Glutamatergic neuron (in vitro differentiated cells): Measurements from ENCODE around the gene STARD3. TPM values are rescaled to one million over a fixed set of nuclear protein-coding genes. Genes with fewer than 3 reads are reported as not detected.

Source experiments
- DNase-seq: peaks from one replicate; pipeline ENCODE4 v3.0.0; 2022
- H3K27ac Mint-ChIP-seq: one replicate; pipeline ENCODE4 v1.8.0; 2020; ENCODE audit warnings: mild to moderate bottlenecking, mixed read lengths, inconsistent platforms; ENCODE audit not compliant: unreplicated experiment
- H3K27me3 Mint-ChIP-seq: one replicate; pipeline ENCODE4 v1.8.0; 2020; ENCODE audit warnings: mild to moderate bottlenecking, moderate library complexity, mixed read lengths, inconsistent platforms; ENCODE audit not compliant: unreplicated experiment
- H3K36me3 Mint-ChIP-seq: one replicate; pipeline ENCODE4 v1.8.0; 2020; ENCODE audit warnings: mild to moderate bottlenecking, mixed read lengths, inconsistent platforms; ENCODE audit not compliant: unreplicated experiment
- H3K4me1 Mint-ChIP-seq: one replicate; pipeline ENCODE4 v1.8.0; 2020; ENCODE audit warnings: mild to moderate bottlenecking, low read depth, mixed read lengths, inconsistent platforms; ENCODE audit not compliant: unreplicated experiment
- H3K4me3 Mint-ChIP-seq: one replicate; pipeline ENCODE4 v1.8.0; 2020; ENCODE audit warnings: mild to moderate bottlenecking, mixed read lengths, inconsistent platforms; ENCODE audit not compliant: unreplicated experiment
- H3K9me3 Mint-ChIP-seq: one replicate; pipeline ENCODE4 v1.8.0; 2020; ENCODE audit warnings: mild to moderate bottlenecking, moderate library complexity, mixed read lengths, inconsistent platforms; ENCODE audit not compliant: unreplicated experiment
- CTCF ChIP-seq: fragments of 200-600 bp; sonication (generic); IDR thresholded peaks from one replicate; pipeline ENCODE4 v1.5.0; 2021; ENCODE audit not compliant: partially characterized antibody, unreplicated experiment
- total RNA-seq: library from RNA; stranded (reverse); fragmentation: NEBNext Ultra II Directional; extraction: Animal tissue kit (Norgen Biotek cat#: 25700); gene quantifications from one replicate; pipeline ENCODE4 v1.2.1, GENCODE V29; 2021; ENCODE audit not compliant: unreplicated experiment

Gene STARD3
- total RNA-seq, 1 donor from 2014 or later: 48.0 TPM

DNA sequence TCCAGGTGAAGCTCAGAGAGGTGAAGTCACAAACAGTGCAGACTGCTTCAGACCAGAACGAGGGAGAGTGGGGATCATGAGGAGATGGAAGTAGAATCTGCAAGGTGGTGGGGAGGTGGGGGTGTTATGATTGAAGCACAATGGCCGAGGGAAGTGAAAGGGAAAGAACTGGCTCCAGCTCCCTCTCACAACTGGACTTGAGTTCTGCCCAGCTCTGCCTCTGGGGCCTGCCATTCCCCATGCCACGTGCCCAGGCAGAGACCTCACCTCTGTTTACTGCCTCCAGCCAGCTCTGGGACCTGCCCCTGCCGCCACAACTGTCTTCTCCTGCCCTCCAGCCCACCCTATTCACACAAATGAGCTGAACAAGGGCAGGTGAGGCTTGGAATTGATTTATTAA is 33.8 kb downstream of the STARD3 start:
- peaks cover 8% of the 10 kb centered on the region for H3K27me3 Mint-ChIP-seq
- peaks cover 4% of the 10 kb centered on the region for H3K9me3 Mint-ChIP-seq
- no peak for TF ChIP-seq CTCF
- no peaks in the 10 kb centered on the region for H3K36me3 Mint-ChIP-seq
- no peak overlapping the region for H3K27ac Mint-ChIP-seq
- no peak overlapping the region for H3K4me3 Mint-ChIP-seq
- H3K4me1 Mint-ChIP-seq: no peaks in the 10 kb centered on the region
- DNase-seq: no peak

- Mint-ChIP-seq H3K4me3 (no peak overlapping the region), H3K27me3 (peaks cover 7% of the 10 kb centered on the region), H3K27ac (no peak overlapping the region), H3K9me3 (peaks cover 4% of the 10 kb centered on the region), H3K4me1 (no peaks in the 10 kb centered on the region), H3K36me3 (no peaks in the 10 kb centered on the region)
- TF ChIP-seq CTCF: peak; percentile 38
- DNase-seq: peak; percentile 69
These were observed 34.9 kb downstream of the STARD3 start for GRCh38 chr17:39671651-39672521.

GRCh38 chr17:39672522-39673334 is 35.8 kb downstream of the STARD3 start:
- H3K9me3 Mint-ChIP-seq: peaks cover 4% of the 10 kb centered on the region
- H3K27ac Mint-ChIP-seq: no peak overlapping the region

GRCh38 chr17:39673335-39674081 is 36.6 kb downstream of the STARD3 start:
- no peak overlapping the region for H3K27ac Mint-ChIP-seq
- no peaks in the 10 kb centered on the region for H3K36me3 Mint-ChIP-seq
- H3K4me3 Mint-ChIP-seq: no peak overlapping the region
- peaks cover 5% of the 10 kb centered on the region for H3K27me3 Mint-ChIP-seq
- H3K9me3 Mint-ChIP-seq: peaks cover 3% of the 10 kb centered on the region
- H3K4me1 Mint-ChIP-seq: no peaks in the 10 kb centered on the region
- DNase-seq: no peak
- TF ChIP-seq CTCF: no peak

More at GRCh38 chr17:39672522-39673334, 35.8 kb downstream of the STARD3 start:
- DNase-seq: no peak
- peak; percentile 28 for TF ChIP-seq CTCF
- Mint-ChIP-seq H3K36me3 (no peaks in the 10 kb centered on the region), H3K4me3 (no peak overlapping the region), H3K27me3 (peaks cover 5% of the 10 kb centered on the region), H3K4me1 (no peaks in the 10 kb centered on the region)
